GM12872 (cell line): ENCODE data around the gene KCND3.

Experiments used
- CTCF ChIP-seq: IDR thresholded peaks from 3 replicates; pipeline ENCODE4 v1.5.1; 2011; ENCODE audit warnings: low read depth, mild to moderate bottlenecking, low read length, moderate library complexity; ENCODE audit not compliant: insufficient read depth

KCND3 gene

GRCh38 chr1:111911061-111911460, 78.4 kb downstream of the KCND3 start:
- TF ChIP-seq CTCF: no peak

GRCh38 chr1:111909030-111909429, 80.4 kb downstream of the KCND3 start:
- no peak for TF ChIP-seq CTCF

GRCh38 chr1:111908011-111908621, 81.4 kb downstream of the KCND3 start:
- TF ChIP-seq CTCF: no peak

- no peak for TF ChIP-seq CTCF
Measured at GRCh38 chr1:111907321-111907720, 82.1 kb downstream of the KCND3 start.

GRCh38 chr1:111906816-111907215, 82.7 kb downstream of the KCND3 start:
- no peak for TF ChIP-seq CTCF

GRCh38 chr1:111906111-111906510, 83.4 kb downstream of the KCND3 start:
- TF ChIP-seq CTCF: no peak

GRCh38 chr1:111904478-111905218, 84.8 kb downstream of the KCND3 start:
- TF ChIP-seq CTCF: no peak
